A673 (cell line): ENCODE results near the gene NCOA3. TPM values are rescaled to one million over a fixed set of nuclear protein-coding genes. Genes with fewer than 3 reads are reported as not detected.

Source experiments
- BruUV-seq: library from RNA; stranded (reverse); fragments of 400-500 nt; replicated peaks from 2 replicates; lab custom pipeline; 2021; lab: Mats Ljungman, UMichigan
- CTCF ChIA-PET: fragments of 300-600 bp; sonication (Branson Sonifier 250); formaldehyde crosslinking; loops from one replicate; lab custom pipeline; 2022; ENCODE audit warnings: antibody characterized with exemption; lab: Charles Lee
- POLR2A ChIA-PET: fragments of 300-600 bp; sonication (Branson Sonifier 250); formaldehyde crosslinking; loops from one replicate; lab custom pipeline; 2022; ENCODE audit warnings: antibody characterized with exemption; ENCODE audit not compliant: low non-redundant PET; lab: Charles Lee
- DNase-seq: peaks from one replicate; pipeline ENCODE4 v3.0.0-alpha.2; 2015; ENCODE audit warnings: low spot score
- H3K27ac ChIP-seq: fragments of 200-600 bp; sonication (generic); 2 replicates; pipeline ENCODE4 v1.5.1; 2016; ENCODE audit warnings: mixed run types, low read depth, mild to moderate bottlenecking, mixed read lengths, antibody characterized with exemption, low read length; ENCODE audit not compliant: poor library complexity, severe bottlenecking
- H3K27me3 ChIP-seq: fragments of 200-600 bp; sonication (generic); replicated peaks from 2 replicates; pipeline ENCODE4 v1.6.1; 2017; ENCODE audit warnings: mixed run types, low read depth, mild to moderate bottlenecking, mixed read lengths, antibody characterized with exemption, low read length; ENCODE audit not compliant: insufficient read depth, poor library complexity
- H3K36me3 ChIP-seq: fragments of 200-600 bp; sonication (generic); 2 replicates; pipeline ENCODE4 v1.6.1; 2016; ENCODE audit warnings: mixed run types, mild to moderate bottlenecking, mixed read lengths, antibody characterized with exemption, low read length; ENCODE audit not compliant: insufficient read depth, poor library complexity, severe bottlenecking
- H3K4me1 ChIP-seq: fragments of 200-600 bp; sonication (generic); 2 replicates; pipeline ENCODE4 v1.6.1; 2017; ENCODE audit warnings: mixed run types, mild to moderate bottlenecking, mixed read lengths, antibody characterized with exemption, low read length; ENCODE audit not compliant: insufficient read depth, poor library complexity, severe bottlenecking
- H3K4me3 ChIP-seq: fragments of 200-600 bp; sonication (generic); 2 replicates; pipeline ENCODE4 v1.5.1; 2016; ENCODE audit warnings: low read depth, mixed run types, mild to moderate bottlenecking, mixed read lengths, low read length; ENCODE audit not compliant: poor library complexity, severe bottlenecking
- H3K9me3 ChIP-seq: fragments of 200-600 bp; sonication (generic); 2 replicates; pipeline ENCODE4 v1.6.1; 2016; ENCODE audit warnings: mixed run types, low read depth, mild to moderate bottlenecking, mixed read lengths, antibody characterized with exemption, low read length; ENCODE audit not compliant: poor library complexity, severe bottlenecking
- CTCF ChIP-seq: fragments of 300-800, 200-600 bp; sonication (generic); conservative IDR thresholded peaks from 2 replicates; pipeline ENCODE4 v1.5.1; 2017; ENCODE audit warnings: low read depth, mild to moderate bottlenecking, antibody characterized with exemption, low read length, moderate library complexity, mixed read lengths
- EZH2 ChIP-seq: fragments of 200-600 bp; sonication (generic); IDR thresholded peaks from 2 replicates; pipeline ENCODE4 v1.6.1; 2017; ENCODE audit warnings: borderline replicate concordance, low read depth, mild to moderate bottlenecking, mixed read lengths, antibody characterized with exemption, low read length; ENCODE audit not compliant: poor library complexity, severe bottlenecking
- intact Hi-C: fragments of 100-400 bp; cut with micrococcal nuclease; formaldehyde crosslinking; loops from one replicate; pipeline ENCODE4 v1.10.0; 2022; ENCODE audit not compliant: unreplicated experiment
- total RNA-seq: library from RNA; stranded (reverse); gene quantifications from 2 replicates; pipeline ENCODE4 v1.2.3, GENCODE V29; 2021

Gene NCOA3
- total RNA-seq, 1 experiment from 2014 or later: 26.8 TPM

GRCh38 chr20:47629907-47630306, 128.2 kb downstream of the NCOA3 start:
- BruUV-seq: no TSS peak
- no peak overlapping the region for H3K27ac ChIP-seq
- H3K36me3 ChIP-seq: peaks cover 4% of the 10 kb centered on the region
- no peaks in the 10 kb centered on the region for H3K27me3 ChIP-seq
- TF ChIP-seq CTCF (no peak), EZH2 (no peak)
- H3K4me1 ChIP-seq: no peaks in the 10 kb centered on the region
- H3K9me3 ChIP-seq: no peaks in the 10 kb centered on the region
- no peak for DNase-seq
- CTCF ChIA-PET: no interaction called here
- no peak overlapping the region for H3K4me3 ChIP-seq
- POLR2A ChIA-PET: no interaction called here
- intact Hi-C loops: loop anchor here (5.0 kb wide), 2 partner anchors 238 to 408 kb away; no protein-coding TSS in a partner anchor

GRCh38 chr20:47631078-47631477, 129.4 kb downstream of the NCOA3 start:
- H3K4me3 ChIP-seq: no peak overlapping the region
- no peak for TF ChIP-seq EZH2
- TF ChIP-seq CTCF: no peak
- CTCF ChIA-PET: interaction anchor here (0.6 kb wide), 1 partner anchor 46 kb away, joined by 3 read pairs; no protein-coding TSS in a partner anchor
- POLR2A ChIA-PET: no interaction called here
- no TSS peak for BruUV-seq
- DNase-seq: no peak
- no peaks in the 10 kb centered on the region for H3K9me3 ChIP-seq
- no peaks in the 10 kb centered on the region for H3K27me3 ChIP-seq
- intact Hi-C loops: no loop called here
- H3K27ac ChIP-seq: no peak overlapping the region
- H3K4me1 ChIP-seq: no peaks in the 10 kb centered on the region
- peaks cover 7% of the 10 kb centered on the region for H3K36me3 ChIP-seq

- Histone ChIP-seq H3K9me3 (no peaks in the 10 kb centered on the region), H3K36me3 (peaks cover 14% of the 10 kb centered on the region), H3K4me3 (no peak overlapping the region), H3K4me1 (no peaks in the 10 kb centered on the region), H3K27ac (no peak overlapping the region), H3K27me3 (no peaks in the 10 kb centered on the region)
- POLR2A ChIA-PET: no interaction called here
- CTCF ChIA-PET: interaction anchor here (0.7 kb wide), 1 partner anchor 91 kb away, joined by 3 read pairs; no protein-coding TSS in a partner anchor
- DNase-seq: no peak
- intact Hi-C loops: no loop called here
- BruUV-seq: no TSS peak
- TF ChIP-seq EZH2 (no peak), CTCF (no peak)
Measured at GRCh38 chr20:47635256-47635655, 133.6 kb downstream of the NCOA3 start.
